Measurements from ENCODE around the gene UPP2. TPM values are rescaled to one million over a fixed set of nuclear protein-coding genes. Genes with fewer than 3 reads are reported as not detected.

The UPP2 gene
- total and polyA plus RNA-seq, 10 donors: 0.02 TPM; not detected in 9

- Histone ChIP-seq H3K9me3 (no peaks in the 10 kb centered on the region), H3K4me3 (no peak overlapping the region), H3K27me3 (replicated peaks in 1 of 7) (no peaks in the 10 kb centered on the region), H3K36me3 (no peaks in the 10 kb centered on the region), H3K4me1 (no peaks in the 10 kb centered on the region), H3K27ac (no peak overlapping the region)
- no peak for DNase-seq
- no peak for TF ChIP-seq POLR2A (IDR thresholded peaks at IDR 0.05)
- TF ChIP-seq CTCF (IDR thresholded peaks at IDR 0.05 in 8 of 11, conservative IDR thresholded peaks at IDR 0.05 in 3 of 11): no peak
- no peak for TF ChIP-seq POLR2AphosphoS5 (IDR thresholded peaks at IDR 0.05)
- WGBS, 5 donors: 83 to 94% (median 93%) methylated on average over 6 of the region's 6 CpGs
- intact Hi-C loops (cut with DNase I; ENCODE audit: low total_unique reads): no loop called here
These were observed 33.0 kb downstream of the UPP2 start for GRCh38 chr2:158134655-158135054.

GRCh38 chr2:158135096-158135495, 33.4 kb downstream of the UPP2 start:
- intact Hi-C loops (cut with DNase I; ENCODE audit: low total_unique reads): no loop called here
- H3K4me1 ChIP-seq: no peaks in the 10 kb centered on the region
- DNase-seq: no peak
- no peaks in the 10 kb centered on the region for H3K27me3 ChIP-seq (replicated peaks in 1 of 7)
- no peak overlapping the region for H3K27ac ChIP-seq
- no peak overlapping the region for H3K4me3 ChIP-seq
- H3K36me3 ChIP-seq: no peaks in the 10 kb centered on the region
- TF ChIP-seq POLR2A (IDR thresholded peaks at IDR 0.05) (no peak), POLR2AphosphoS5 (IDR thresholded peaks at IDR 0.05) (no peak), CTCF (IDR thresholded peaks at IDR 0.05 in 8 of 11, conservative IDR thresholded peaks at IDR 0.05 in 3 of 11) (no peak)
- 76 to 94% (median 89%) methylated on average over 1 of the region's 1 CpG for WGBS, 5 donors
- H3K9me3 ChIP-seq: no peaks in the 10 kb centered on the region

GRCh38 chr2:158138255-158138654, 36.6 kb downstream of the UPP2 start:
- intact Hi-C loops (cut with DNase I; ENCODE audit: low total_unique reads): no loop called here
- Histone ChIP-seq H3K9me3 (no peaks in the 10 kb centered on the region), H3K4me3 (no peak overlapping the region), H3K27ac (no peak overlapping the region), H3K27me3 (replicated peaks in 1 of 7) (no peaks in the 10 kb centered on the region), H3K36me3 (no peaks in the 10 kb centered on the region), H3K4me1 (no peaks in the 10 kb centered on the region)
- no peak for DNase-seq
- TF ChIP-seq CTCF (IDR thresholded peaks at IDR 0.05 in 8 of 11, conservative IDR thresholded peaks at IDR 0.05 in 3 of 11) (no peak), POLR2AphosphoS5 (IDR thresholded peaks at IDR 0.05) (no peak), POLR2A (IDR thresholded peaks at IDR 0.05) (no peak)
- WGBS, 5 donors: 42 to 54% (median 48%) methylated on average over 5 of the region's 5 CpGs

- WGBS, 5 donors: 83 to 98% (median 92%) methylated on average over 1 of the region's 1 CpG
- no peak overlapping the region for H3K4me3 ChIP-seq
- TF ChIP-seq POLR2AphosphoS5 (IDR thresholded peaks at IDR 0.05): no peak
- TF ChIP-seq POLR2A (IDR thresholded peaks at IDR 0.05): no peak
- no peak for TF ChIP-seq CTCF (IDR thresholded peaks at IDR 0.05 in 8 of 11, conservative IDR thresholded peaks at IDR 0.05 in 3 of 11)
- no peak overlapping the region for H3K27ac ChIP-seq
- intact Hi-C loops (cut with DNase I; ENCODE audit: low total_unique reads): no loop called here
- no peaks in the 10 kb centered on the region for H3K4me1 ChIP-seq
- H3K27me3 ChIP-seq (replicated peaks in 1 of 7): no peaks in the 10 kb centered on the region
- H3K9me3 ChIP-seq: no peaks in the 10 kb centered on the region
- no peak for DNase-seq
- no peaks in the 10 kb centered on the region for H3K36me3 ChIP-seq
These were observed 38.5 kb downstream of the UPP2 start for GRCh38 chr2:158140201-158140600.

All from spleen (tissue), 11 donors.